Left hindlimb (tissue), 1 donor: ENCODE measurements around the gene RUSC1.
"Not testable (repeated sequence)": the region's sequence is repeated elsewhere in the genome, so short reads cannot be mapped to it uniquely, and the experiment has no call there.

ENCODE experiments used
- DNase-seq: peaks from one replicate; pipeline ENCODE4 v3.0.0-alpha.2; 2018

RUSC1 gene

GRCh38 chr1:155320661-155321617 is at the start of gene RUSC1:
Gene RUSC1 (plus strand): TSS chr1:155320894. CDS start chr1:155321774, 880 bp downstream.
- DNase-seq = peak; percentile 86

- DNase-seq = no peak
Measured at GRCh38 chr1:155272466-155273342, 48.0 kb upstream of the RUSC1 start.

GRCh38 chr1:155273343-155274245 is 47.1 kb upstream of the RUSC1 start, which contains the start of gene CLK2:
Gene CLK2 (minus strand): TSS chr1:155273504. CDS start chr1:155270977, 2,527 bp downstream.
- DNase-seq = peak; percentile 97

- peak; percentile 98 for DNase-seq
Measured at GRCh38 chr1:155277070-155277901, 43.4 kb upstream of the RUSC1 start, which contains the start of gene HCN3. Gene HCN3 (plus strand): TSS chr1:155277463. CDS start chr1:155277591, 128 bp downstream.

- DNase-seq = peak; percentile 79
Measured at GRCh38 chr1:155277902-155278688, 42.6 kb upstream of the RUSC1 start.

GRCh38 chr1:155278689-155279160 is 42.0 kb upstream of the RUSC1 start:
- no peak for DNase-seq

- DNase-seq = no peak
Measured at GRCh38 chr1:155279268-155279667, 41.4 kb upstream of the RUSC1 start.

GRCh38 chr1:155282488-155283091 is 38.1 kb upstream of the RUSC1 start:
- no peak for DNase-seq

GRCh38 chr1:155284476-155284875 is 36.2 kb upstream of the RUSC1 start:
- DNase-seq = no peak

GRCh38 chr1:155285063-155285462 is 35.6 kb upstream of the RUSC1 start:
- DNase-seq = no peak

- no peak for DNase-seq
Measured at GRCh38 chr1:155285631-155286044, 35.1 kb upstream of the RUSC1 start.

GRCh38 chr1:155286544-155286943 is 34.1 kb upstream of the RUSC1 start:
- DNase-seq = no peak

- DNase-seq = no peak
Measured at GRCh38 chr1:155287987-155288543, 32.6 kb upstream of the RUSC1 start.

- DNase-seq = not testable (repeated sequence)
Measured at GRCh38 chr1:155291006-155291405, 29.7 kb upstream of the RUSC1 start.

GRCh38 chr1:155293086-155293749 is 27.5 kb upstream of the RUSC1 start:
- DNase-seq = no peak

GRCh38 chr1:155294520-155295182 is 26.0 kb upstream of the RUSC1 start:
- no peak for DNase-seq

GRCh38 chr1:155295183-155295941 is 25.3 kb upstream of the RUSC1 start:
- no peak for DNase-seq

- no peak for DNase-seq
Measured at GRCh38 chr1:155295942-155296267, 24.8 kb upstream of the RUSC1 start.
